ENCODE results near the gene RBM19. TPM values are rescaled to one million over a fixed set of nuclear protein-coding genes. Genes with fewer than 3 reads are reported as not detected.

Gene RBM19
- total RNA-seq, 4 donors from 2014 or later: 19.3 to 45.5 (median 31.5) TPM

DNA sequence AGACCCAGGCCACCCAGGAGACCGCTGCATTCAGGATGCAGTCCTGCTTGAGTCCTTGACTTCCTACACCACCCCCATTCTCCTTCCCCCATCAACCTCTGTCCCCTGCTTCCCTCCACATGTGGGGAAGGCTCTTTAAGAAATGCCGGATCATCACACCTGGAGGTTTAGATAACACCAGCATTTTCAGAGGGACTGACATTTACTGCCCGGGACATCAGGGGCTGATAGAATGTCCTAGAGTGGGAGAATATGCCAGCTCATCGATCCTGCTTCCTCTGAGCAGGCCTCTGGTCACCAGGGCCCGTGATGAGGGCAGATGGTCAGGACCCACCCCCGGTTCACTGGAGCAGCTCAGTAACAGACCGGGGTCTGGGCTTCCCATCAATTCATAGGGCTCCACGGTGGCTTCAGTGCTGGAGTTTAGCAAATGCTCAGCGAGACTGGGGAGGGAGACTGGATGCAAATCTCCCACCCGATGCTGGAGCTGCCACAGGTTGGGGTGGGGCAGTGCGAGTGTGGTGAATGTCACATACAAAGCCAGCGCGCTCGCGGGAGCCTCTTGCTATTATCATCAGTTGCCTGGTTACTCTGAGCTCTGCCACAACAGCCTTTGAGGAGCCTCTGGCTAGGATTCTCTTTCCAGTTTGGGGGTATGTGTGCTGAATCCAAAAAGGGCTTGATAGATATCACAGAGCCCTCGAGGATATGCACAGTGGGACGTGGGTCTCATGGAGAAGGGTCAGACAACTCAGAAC, 111.6 kb downstream of the RBM19 start:
- Histone ChIP-seq H3K27me3 (no peaks in the 10 kb centered on the region), H3K4me3 (no peak overlapping the region), H3K4me1 (no peaks in the 10 kb centered on the region), H3K9me3 (no peaks in the 10 kb centered on the region), H3K36me3 (no peaks in the 10 kb centered on the region), H3K27ac (no peak overlapping the region)
- TF ChIP-seq, protein P1, sequence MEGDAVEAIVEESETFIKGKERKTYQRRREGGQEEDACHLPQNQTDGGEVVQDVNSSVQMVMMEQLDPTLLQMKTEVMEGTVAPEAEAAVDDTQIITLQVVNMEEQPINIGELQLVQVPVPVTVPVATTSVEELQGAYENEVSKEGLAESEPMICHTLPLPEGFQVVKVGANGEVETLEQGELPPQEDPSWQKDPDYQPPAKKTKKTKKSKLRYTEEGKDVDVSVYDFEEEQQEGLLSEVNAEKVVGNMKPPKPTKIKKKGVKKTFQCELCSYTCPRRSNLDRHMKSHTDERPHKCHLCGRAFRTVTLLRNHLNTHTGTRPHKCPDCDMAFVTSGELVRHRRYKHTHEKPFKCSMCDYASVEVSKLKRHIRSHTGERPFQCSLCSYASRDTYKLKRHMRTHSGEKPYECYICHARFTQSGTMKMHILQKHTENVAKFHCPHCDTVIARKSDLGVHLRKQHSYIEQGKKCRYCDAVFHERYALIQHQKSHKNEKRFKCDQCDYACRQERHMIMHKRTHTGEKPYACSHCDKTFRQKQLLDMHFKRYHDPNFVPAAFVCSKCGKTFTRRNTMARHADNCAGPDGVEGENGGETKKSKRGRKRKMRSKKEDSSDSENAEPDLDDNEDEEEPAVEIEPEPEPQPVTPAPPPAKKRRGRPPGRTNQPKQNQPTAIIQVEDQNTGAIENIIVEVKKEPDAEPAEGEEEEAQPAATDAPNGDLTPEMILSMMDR (IDR thresholded peaks at IDR 0.05): no peak
- TF ChIP-seq POLR2A (IDR thresholded peaks at IDR 0.05): no peak
- no peak for DNase-seq
- intact Hi-C loops (cut with DNase I; ENCODE audit: low total_unique reads): no loop called here

DNA sequence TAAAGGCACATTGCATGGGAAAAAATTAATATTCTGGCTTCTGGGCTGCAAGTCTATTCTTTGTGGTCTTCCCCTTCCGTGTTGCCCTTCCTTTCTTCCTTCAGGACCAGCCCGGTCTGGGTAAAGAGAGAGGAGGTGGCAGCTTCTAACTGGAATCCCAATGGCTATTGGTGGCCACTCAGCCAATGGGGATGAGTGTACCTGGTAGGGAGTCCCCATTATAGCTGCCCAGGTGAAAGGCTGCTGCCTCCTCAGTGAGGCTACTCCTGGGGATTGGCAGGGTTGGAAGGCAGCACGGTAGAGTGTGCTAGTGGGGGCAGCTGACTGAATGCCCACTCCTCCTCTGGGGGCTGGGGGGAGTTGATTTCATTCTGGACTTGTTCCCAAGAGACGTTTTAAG, 112.6 kb downstream of the RBM19 start:
- Histone ChIP-seq H3K27me3 (no peaks in the 10 kb centered on the region), H3K4me3 (no peak overlapping the region), H3K36me3 (no peaks in the 10 kb centered on the region), H3K9me3 (no peaks in the 10 kb centered on the region), H3K27ac (no peak overlapping the region), H3K4me1 (no peaks in the 10 kb centered on the region)
- no peak for TF ChIP-seq POLR2A (IDR thresholded peaks at IDR 0.05)
- TF ChIP-seq, protein P1 (IDR thresholded peaks at IDR 0.05): no peak
- no peak for DNase-seq
- intact Hi-C loops (cut with DNase I; ENCODE audit: low total_unique reads): no loop called here

DNA sequence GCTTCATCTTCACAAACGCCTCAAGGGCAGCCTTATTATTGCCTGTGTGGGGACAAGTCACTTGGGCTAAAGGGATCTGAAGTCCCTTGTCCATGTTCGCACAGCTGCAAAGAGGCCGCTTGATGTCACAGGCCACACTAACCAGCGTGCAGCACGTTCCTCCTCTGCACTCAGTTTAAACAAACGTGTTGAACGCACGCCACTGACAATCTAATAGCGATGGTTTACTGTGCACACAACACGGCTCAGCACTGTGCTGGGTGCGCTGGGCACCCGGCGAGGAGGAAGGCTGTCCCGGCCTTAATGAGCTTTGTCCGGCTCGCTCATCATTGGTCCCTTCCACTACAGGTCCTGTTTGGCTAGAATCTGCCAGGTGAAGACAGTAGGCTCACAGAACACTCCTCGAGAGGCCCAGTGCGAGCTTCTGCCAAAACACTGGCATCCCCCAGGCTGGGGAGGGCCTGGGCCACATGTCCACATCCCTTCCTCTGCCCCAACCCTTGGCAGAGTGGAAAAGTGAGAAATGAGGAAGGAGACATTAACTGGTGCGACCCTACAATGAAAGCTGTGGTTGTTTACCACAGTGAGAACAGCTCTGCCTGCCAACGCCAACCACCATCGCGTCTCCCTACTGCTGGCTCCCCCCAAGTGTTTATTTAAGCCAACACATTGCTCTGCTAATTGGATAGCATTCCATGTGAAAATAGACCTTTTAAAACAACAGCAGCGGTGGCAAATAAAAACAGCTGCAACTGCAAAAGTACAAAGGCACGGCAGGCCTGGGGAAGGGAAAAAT, 113.2 kb downstream of the RBM19 start:
- intact Hi-C loops (cut with DNase I; ENCODE audit: low total_unique reads): no loop called here
- H3K4me1 ChIP-seq: no peaks in the 10 kb centered on the region
- DNase-seq: no peak
- H3K27ac ChIP-seq: no peak overlapping the region
- no peak overlapping the region for H3K4me3 ChIP-seq
- H3K27me3 ChIP-seq: no peaks in the 10 kb centered on the region
- no peaks in the 10 kb centered on the region for H3K9me3 ChIP-seq
- no peak for TF ChIP-seq POLR2A (IDR thresholded peaks at IDR 0.05)
- TF ChIP-seq, protein P1 (IDR thresholded peaks at IDR 0.05): no peak
- H3K36me3 ChIP-seq: no peaks in the 10 kb centered on the region

DNA sequence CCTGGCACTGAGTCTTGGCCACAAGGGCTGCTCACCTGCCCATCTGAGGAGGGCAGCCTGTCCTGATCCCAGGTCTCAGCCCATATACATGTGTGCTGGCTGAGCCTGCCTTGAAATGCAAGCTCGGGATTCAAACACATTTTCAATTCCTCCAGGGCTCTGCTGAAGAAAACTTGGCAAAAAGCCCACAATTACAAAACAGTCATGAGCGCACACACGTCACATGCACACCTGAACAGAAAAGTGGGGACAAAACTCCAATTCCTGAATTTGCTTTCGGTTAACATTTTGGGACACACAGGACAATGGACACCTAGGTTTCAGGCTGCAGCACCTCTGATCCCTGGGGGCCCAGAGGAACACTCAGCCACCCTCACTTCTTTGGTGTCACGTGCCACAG, 113.9 kb downstream of the RBM19 start:
- Histone ChIP-seq H3K36me3 (no peaks in the 10 kb centered on the region), H3K4me1 (no peaks in the 10 kb centered on the region), H3K9me3 (no peaks in the 10 kb centered on the region), H3K27me3 (no peaks in the 10 kb centered on the region), H3K4me3 (no peak overlapping the region), H3K27ac (no peak overlapping the region)
- intact Hi-C loops (cut with DNase I; ENCODE audit: low total_unique reads): no loop called here
- DNase-seq: no peak
- TF ChIP-seq, protein P1 (IDR thresholded peaks at IDR 0.05): no peak
- no peak for TF ChIP-seq POLR2A (IDR thresholded peaks at IDR 0.05)

Data from uterus (tissue), 4 donors.